ENCODE measurements around the gene GYG1. TPM values are rescaled to one million over a fixed set of nuclear protein-coding genes. Genes with fewer than 3 reads are reported as not detected.

GYG1 gene
- total RNA-seq, 1 experiment from 2014 or later: 18.9 TPM

DNA sequence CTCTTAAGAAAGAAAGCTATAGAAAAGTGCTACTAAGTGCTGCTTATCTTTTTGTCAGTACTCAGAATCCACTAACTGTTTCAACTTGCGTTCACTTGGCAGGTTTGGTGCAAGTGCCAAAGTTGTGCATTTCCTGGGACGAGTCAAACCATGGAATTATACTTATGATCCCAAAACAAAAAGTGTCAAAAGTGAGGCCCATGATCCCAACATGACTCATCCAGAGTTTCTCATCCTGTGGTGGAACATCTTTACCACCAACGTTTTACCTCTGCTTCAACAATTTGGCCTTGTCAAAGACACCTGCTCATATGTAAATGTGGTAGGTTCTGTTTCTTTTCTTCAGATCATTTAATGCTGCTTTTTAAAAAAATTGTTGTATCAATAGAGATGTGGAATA, 32.6 kb downstream of the GYG1 start:
- Histone ChIP-seq H3K4me2 (ENCODE audit: low read depth, low read length, poor library complexity, severe bottlenecking) (no peak overlapping the region), H3K9ac (ENCODE audit: low read length) (no peak overlapping the region), H2AFZ (ENCODE audit: low read length) (no peak overlapping the region), H3K9me3 (ENCODE audit: low read length) (no peaks in the 10 kb centered on the region), H3K4me1 (ENCODE audit: low read length) (no peaks in the 10 kb centered on the region), H3K4me3 (ENCODE audit: low read length) (no peak overlapping the region), H3K36me3 (ENCODE audit: insufficient read depth, low read length) (peaks cover 12% of the 10 kb centered on the region; the same call in 1 of the 2 replicates), H3K79me2 (ENCODE audit: low read length) (no peaks in the 10 kb centered on the region), H3K27ac (ENCODE audit: low read length) (no peak overlapping the region), H3K9me2 (replicated peaks; ENCODE audit: insufficient read depth, low read length) (no peaks in the 10 kb centered on the region), H3K27me3 (ENCODE audit: low read length) (no peaks in the 10 kb centered on the region), H4K20me1 (ENCODE audit: insufficient read depth, low read depth, low read length) (no peaks in the 10 kb centered on the region)
- no peak for DNase-seq

DNA sequence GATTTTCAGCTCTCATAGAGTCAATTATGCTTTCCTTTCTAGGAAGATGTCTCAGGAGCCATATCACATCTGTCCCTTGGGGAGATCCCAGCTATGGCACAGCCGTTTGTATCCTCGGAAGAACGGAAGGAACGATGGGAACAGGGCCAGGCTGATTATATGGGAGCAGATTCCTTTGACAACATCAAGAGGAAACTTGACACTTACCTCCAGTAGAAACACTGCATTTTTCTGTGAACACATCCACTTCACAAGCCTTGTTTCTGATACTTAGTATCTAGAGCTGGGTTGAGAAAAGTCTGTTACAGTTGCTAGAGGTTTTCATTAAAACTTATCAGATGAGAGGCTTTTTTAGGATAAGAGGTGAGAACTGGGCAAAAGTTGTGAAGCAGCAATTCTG, 35.4 kb downstream of the GYG1 start:
- Histone ChIP-seq H2AFZ (ENCODE audit: low read length) (no peak overlapping the region), H3K9ac (ENCODE audit: low read length) (no peak overlapping the region), H3K4me2 (ENCODE audit: low read depth, low read length, poor library complexity, severe bottlenecking) (no peak overlapping the region), H3K27ac (ENCODE audit: low read length) (no peak overlapping the region), H3K79me2 (ENCODE audit: low read length) (no peaks in the 10 kb centered on the region), H3K36me3 (ENCODE audit: insufficient read depth, low read length) (peaks cover 33% of the 10 kb centered on the region; the same call in 1 of the 2 replicates), H3K9me3 (ENCODE audit: low read length) (no peaks in the 10 kb centered on the region), H3K9me2 (replicated peaks; ENCODE audit: insufficient read depth, low read length) (no peaks in the 10 kb centered on the region), H4K20me1 (ENCODE audit: insufficient read depth, low read depth, low read length) (no peaks in the 10 kb centered on the region), H3K4me1 (ENCODE audit: low read length) (no peaks in the 10 kb centered on the region), H3K4me3 (ENCODE audit: low read length) (no peak overlapping the region), H3K27me3 (ENCODE audit: low read length) (no peaks in the 10 kb centered on the region)
- DNase-seq: no peak

DNA sequence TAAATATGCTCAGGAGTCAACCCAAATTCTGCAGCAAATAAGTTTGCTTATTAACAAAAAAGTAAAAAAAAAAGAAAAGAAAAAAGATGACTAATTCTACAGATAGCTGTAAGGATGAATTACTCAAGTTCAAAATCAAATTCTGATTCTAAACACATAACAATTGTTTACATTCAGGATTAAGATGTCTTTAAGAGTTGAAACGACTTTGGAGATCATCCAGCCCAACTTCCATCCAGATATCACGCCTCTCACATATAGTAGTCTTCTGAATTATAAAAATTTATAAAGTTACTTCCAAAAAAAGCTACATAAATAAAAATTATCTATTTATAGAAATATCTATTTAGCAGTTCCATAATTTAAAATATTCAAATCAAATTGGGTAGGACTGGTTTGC, 39.8 kb downstream of the GYG1 start:
- H3K27ac ChIP-seq (ENCODE audit: low read length): no peak overlapping the region
- no peaks in the 10 kb centered on the region for H4K20me1 ChIP-seq (ENCODE audit: insufficient read depth, low read depth, low read length)
- no peak overlapping the region for H3K4me2 ChIP-seq (ENCODE audit: low read depth, low read length, poor library complexity, severe bottlenecking)
- no peak for DNase-seq
- no peaks in the 10 kb centered on the region for H3K9me3 ChIP-seq (ENCODE audit: low read length)
- H3K36me3 ChIP-seq (ENCODE audit: insufficient read depth, low read length): peaks cover 47% of the 10 kb centered on the region; the same call in 1 of the 2 replicates
- no peaks in the 10 kb centered on the region for H3K4me1 ChIP-seq (ENCODE audit: low read length)
- H3K4me3 ChIP-seq (ENCODE audit: low read length): no peak overlapping the region
- H3K9ac ChIP-seq (ENCODE audit: low read length): no peak overlapping the region
- H3K27me3 ChIP-seq (ENCODE audit: low read length): no peaks in the 10 kb centered on the region
- no peaks in the 10 kb centered on the region for H3K9me2 ChIP-seq (replicated peaks; ENCODE audit: insufficient read depth, low read length)
- H3K79me2 ChIP-seq (ENCODE audit: low read length): no peaks in the 10 kb centered on the region
- H2AFZ ChIP-seq (ENCODE audit: low read length): no peak overlapping the region

DNA sequence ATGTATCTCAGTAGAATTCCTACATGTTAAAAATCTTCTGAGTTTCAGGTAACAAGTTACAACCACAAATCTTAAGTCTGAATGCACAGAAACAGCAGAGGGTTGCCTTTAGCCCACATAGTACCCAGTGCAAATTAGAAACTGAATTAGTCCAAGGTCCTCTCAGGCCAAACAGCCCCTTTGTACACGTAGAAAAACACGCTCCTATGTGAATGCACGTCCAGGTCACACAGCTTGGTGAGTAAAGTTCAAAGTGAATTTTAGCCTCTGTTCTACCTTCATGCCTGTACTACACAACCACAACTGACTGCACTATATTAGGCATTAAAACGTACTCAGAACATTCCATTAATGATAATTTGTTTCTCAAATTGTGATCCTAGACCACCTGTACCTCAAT, 46.3 kb downstream of the GYG1 start:
- no peak overlapping the region for H3K27ac ChIP-seq (ENCODE audit: low read length)
- no peak overlapping the region for H2AFZ ChIP-seq (ENCODE audit: low read length)
- DNase-seq: peak; percentile 39
- H3K4me3 ChIP-seq (ENCODE audit: low read length): no peak overlapping the region
- no peak overlapping the region for H3K9ac ChIP-seq (ENCODE audit: low read length)
- no peaks in the 10 kb centered on the region for H3K9me3 ChIP-seq (ENCODE audit: low read length)
- peaks cover 60% of the 10 kb centered on the region; the same call in 1 of the 2 replicates for H3K36me3 ChIP-seq (ENCODE audit: insufficient read depth, low read length)
- H3K9me2 ChIP-seq (replicated peaks; ENCODE audit: insufficient read depth, low read length): no peaks in the 10 kb centered on the region
- H3K27me3 ChIP-seq (ENCODE audit: low read length): no peaks in the 10 kb centered on the region
- H3K79me2 ChIP-seq (ENCODE audit: low read length): peaks cover 7% of the 10 kb centered on the region; the same call in 1 of the 2 replicates
- no peak overlapping the region for H3K4me2 ChIP-seq (ENCODE audit: low read depth, low read length, poor library complexity, severe bottlenecking)
- no peaks in the 10 kb centered on the region for H4K20me1 ChIP-seq (ENCODE audit: insufficient read depth, low read depth, low read length)
- no peaks in the 10 kb centered on the region for H3K4me1 ChIP-seq (ENCODE audit: low read length)

DNA sequence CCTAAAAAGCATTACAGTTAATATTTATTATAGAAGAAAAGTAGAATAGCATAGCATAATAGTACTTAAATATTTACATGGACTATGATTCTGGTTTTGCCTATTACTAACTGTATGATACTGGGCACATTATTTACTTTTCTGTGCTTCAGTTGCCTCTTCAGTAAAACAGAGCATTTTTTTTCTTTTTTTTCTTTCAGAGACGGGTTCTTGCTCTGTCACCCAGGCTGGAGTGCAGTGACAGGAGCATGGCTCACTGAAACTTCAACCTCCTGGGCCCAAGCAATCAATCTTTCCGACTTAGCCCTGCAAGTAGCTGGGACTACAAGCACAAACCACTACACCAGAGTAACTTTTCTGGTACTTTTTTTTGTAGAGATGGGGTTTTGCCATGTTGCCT, 47.0 kb downstream of the GYG1 start:
- H3K9ac ChIP-seq (ENCODE audit: low read length): no peak overlapping the region
- no peaks in the 10 kb centered on the region for H3K27me3 ChIP-seq (ENCODE audit: low read length)
- no peaks in the 10 kb centered on the region for H3K9me3 ChIP-seq (ENCODE audit: low read length)
- H3K79me2 ChIP-seq (ENCODE audit: low read length): peaks cover 11% of the 10 kb centered on the region; the same call in 1 of the 2 replicates
- H2AFZ ChIP-seq (ENCODE audit: low read length): no peak overlapping the region
- H3K36me3 ChIP-seq (ENCODE audit: insufficient read depth, low read length): peaks cover 60% of the 10 kb centered on the region; the same call in 1 of the 2 replicates
- peaks cover 3% of the 10 kb centered on the region; the same call in 1 of the 2 replicates for H3K4me1 ChIP-seq (ENCODE audit: low read length)
- no peak for DNase-seq
- no peaks in the 10 kb centered on the region for H4K20me1 ChIP-seq (ENCODE audit: insufficient read depth, low read depth, low read length)
- H3K4me3 ChIP-seq (ENCODE audit: low read length): no peak overlapping the region
- H3K27ac ChIP-seq (ENCODE audit: low read length): no peak overlapping the region
- no peak overlapping the region for H3K4me2 ChIP-seq (ENCODE audit: low read depth, low read length, poor library complexity, severe bottlenecking)
- no peaks in the 10 kb centered on the region for H3K9me2 ChIP-seq (replicated peaks; ENCODE audit: insufficient read depth, low read length)

DNA sequence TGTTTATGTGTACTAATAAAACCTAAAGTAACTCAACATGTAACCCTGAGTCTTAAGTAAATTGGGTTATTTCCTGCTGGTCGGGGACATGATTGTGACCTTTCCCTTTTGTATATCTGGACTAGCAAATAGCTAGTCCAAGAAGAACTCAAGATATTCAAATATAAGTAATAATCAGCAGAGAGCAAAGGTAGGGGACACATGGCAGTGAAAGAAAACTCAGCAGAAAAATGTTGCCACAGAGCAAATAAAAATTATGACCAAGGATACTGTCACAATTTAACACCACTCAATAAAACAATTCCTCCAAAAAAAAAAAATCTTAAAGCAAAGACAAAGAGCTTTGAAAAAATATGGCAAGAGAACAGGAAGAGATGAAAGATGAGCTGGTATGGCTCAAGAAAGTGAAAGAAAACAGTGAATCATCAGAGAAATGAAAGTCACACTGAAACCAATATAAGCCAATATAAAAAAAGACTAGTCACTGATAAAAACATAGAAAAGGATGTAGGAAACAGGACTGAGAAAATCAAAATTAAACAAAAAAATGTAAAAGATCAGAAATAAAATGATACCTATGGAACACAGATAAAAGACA, 51.5 kb downstream of the GYG1 start:
- no peaks in the 10 kb centered on the region for H3K27me3 ChIP-seq (ENCODE audit: low read length)
- H3K36me3 ChIP-seq (ENCODE audit: insufficient read depth, low read length): peaks cover 69% of the 10 kb centered on the region; the same call in 1 of the 2 replicates
- H3K4me1 ChIP-seq (ENCODE audit: low read length): peaks cover 3% of the 10 kb centered on the region; the same call in 1 of the 2 replicates
- no peak overlapping the region for H3K4me2 ChIP-seq (ENCODE audit: low read depth, low read length, poor library complexity, severe bottlenecking)
- no peak overlapping the region for H3K4me3 ChIP-seq (ENCODE audit: low read length)
- H4K20me1 ChIP-seq (ENCODE audit: insufficient read depth, low read depth, low read length): no peaks in the 10 kb centered on the region
- H3K79me2 ChIP-seq (ENCODE audit: low read length): peaks cover 20% of the 10 kb centered on the region
- no peak for DNase-seq
- no peak overlapping the region for H3K9ac ChIP-seq (ENCODE audit: low read length)
- no peak overlapping the region for H3K27ac ChIP-seq (ENCODE audit: low read length)
- no peak overlapping the region for H2AFZ ChIP-seq (ENCODE audit: low read length)
- no peaks in the 10 kb centered on the region for H3K9me2 ChIP-seq (replicated peaks; ENCODE audit: insufficient read depth, low read length)
- H3K9me3 ChIP-seq (ENCODE audit: low read length): no peaks in the 10 kb centered on the region

DNA sequence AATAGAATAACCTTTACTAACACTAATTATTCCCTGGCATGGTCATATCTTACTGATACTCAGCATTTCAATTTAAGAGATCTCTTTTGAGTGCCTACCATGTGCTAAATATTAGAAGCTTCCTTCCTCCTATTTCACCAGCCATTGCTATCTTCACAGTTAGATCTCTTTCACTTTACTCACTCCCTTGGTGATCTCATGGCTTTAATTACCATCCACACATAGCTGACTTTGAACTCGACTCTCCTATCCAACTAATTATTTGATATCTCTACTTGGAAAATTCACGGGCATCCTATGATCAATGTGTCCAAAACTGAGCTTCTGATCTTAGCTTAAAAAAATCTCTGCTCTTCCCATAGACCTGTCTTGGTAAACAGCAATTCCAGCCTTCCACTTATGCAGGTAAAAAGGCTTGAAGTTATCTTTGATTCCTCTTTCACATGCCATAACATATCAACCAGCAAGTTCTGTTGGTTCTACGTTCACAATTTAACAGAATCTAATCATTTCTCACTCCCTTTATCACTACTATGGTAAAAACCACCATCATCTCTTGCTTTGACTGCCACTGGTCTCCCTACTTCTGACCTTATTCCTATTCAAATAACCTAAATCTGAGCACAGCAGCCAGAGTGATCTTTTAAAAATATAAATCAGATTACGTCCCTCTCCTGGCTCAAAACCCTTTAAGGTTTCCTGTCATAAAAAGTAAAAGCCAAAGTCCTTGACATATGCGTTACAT, 53.2 kb downstream of the GYG1 start:
- no peak overlapping the region for H3K9ac ChIP-seq (ENCODE audit: low read length)
- peaks cover 20% of the 10 kb centered on the region for H3K79me2 ChIP-seq (ENCODE audit: low read length)
- H4K20me1 ChIP-seq (ENCODE audit: insufficient read depth, low read depth, low read length): no peaks in the 10 kb centered on the region
- H3K9me2 ChIP-seq (replicated peaks; ENCODE audit: insufficient read depth, low read length): no peaks in the 10 kb centered on the region
- H3K4me1 ChIP-seq (ENCODE audit: low read length): peaks cover 3% of the 10 kb centered on the region; the same call in 1 of the 2 replicates
- no peaks in the 10 kb centered on the region for H3K27me3 ChIP-seq (ENCODE audit: low read length)
- no peak overlapping the region for H3K4me2 ChIP-seq (ENCODE audit: low read depth, low read length, poor library complexity, severe bottlenecking)
- H3K36me3 ChIP-seq (ENCODE audit: insufficient read depth, low read length): peaks cover 65% of the 10 kb centered on the region; the same call in 1 of the 2 replicates
- no peak for DNase-seq
- no peaks in the 10 kb centered on the region for H3K9me3 ChIP-seq (ENCODE audit: low read length)
- H2AFZ ChIP-seq (ENCODE audit: low read length): no peak overlapping the region
- H3K27ac ChIP-seq (ENCODE audit: low read length): no peak overlapping the region
- no peak overlapping the region for H3K4me3 ChIP-seq (ENCODE audit: low read length)

DNA sequence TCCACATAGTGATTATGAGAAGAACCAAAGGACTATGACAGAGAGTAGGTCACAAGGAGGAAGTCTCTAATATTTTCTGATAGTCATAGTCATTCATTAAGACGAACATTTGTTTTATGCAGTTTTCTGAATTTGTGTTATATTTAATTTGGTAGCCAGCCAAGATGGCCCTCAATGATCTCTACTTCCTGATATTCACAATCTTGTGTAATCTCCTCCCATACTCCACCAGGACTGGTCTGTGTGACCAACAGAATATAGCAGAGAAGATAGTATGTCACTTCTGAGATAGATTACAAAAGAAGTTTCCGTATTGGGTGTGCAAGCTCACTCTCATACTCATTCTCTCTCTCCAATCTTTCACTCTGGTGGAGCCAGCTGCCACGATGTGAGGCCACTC, 64.2 kb downstream of the GYG1 start:
- Histone ChIP-seq H3K27me3 (ENCODE audit: low read length) (no peaks in the 10 kb centered on the region), H3K36me3 (ENCODE audit: insufficient read depth, low read length) (peaks cover 74% of the 10 kb centered on the region), H3K4me1 (ENCODE audit: low read length) (no peaks in the 10 kb centered on the region), H3K9ac (ENCODE audit: low read length) (no peak overlapping the region), H2AFZ (ENCODE audit: low read length) (no peak overlapping the region), H3K79me2 (ENCODE audit: low read length) (peaks cover 9% of the 10 kb centered on the region), H3K9me2 (replicated peaks; ENCODE audit: insufficient read depth, low read length) (no peaks in the 10 kb centered on the region), H3K4me3 (ENCODE audit: low read length) (no peak overlapping the region), H3K27ac (ENCODE audit: low read length) (no peak overlapping the region), H3K4me2 (ENCODE audit: low read depth, low read length, poor library complexity, severe bottlenecking) (no peak overlapping the region), H4K20me1 (ENCODE audit: insufficient read depth, low read depth, low read length) (no peaks in the 10 kb centered on the region), H3K9me3 (ENCODE audit: low read length) (no peaks in the 10 kb centered on the region)
- no peak for DNase-seq

Measured in Karpas-422 (cell line).